PC-3 (cell line): ENCODE results near the gene AGPAT4.

ENCODE experiments used
- EZH2 ChIP-seq: fragments of 300-600 bp; sonication (generic); IDR thresholded peaks from one replicate; pipeline ENCODE4 v1.6.1; 2017; ENCODE audit warnings: antibody characterized with exemption, mild to moderate bottlenecking, low read length; ENCODE audit not compliant: unreplicated experiment
- EZH2phosphoT487 ChIP-seq: fragments of 300-600 bp; sonication (generic); IDR thresholded peaks from 2 replicates; pipeline ENCODE4 v1.6.1; 2018; ENCODE audit warnings: mild to moderate bottlenecking, antibody characterized with exemption, low read length, borderline replicate concordance
- TF ChIP-seq, protein P1 (sequence below): fragments of 300-600 bp; sonication (generic); conservative IDR thresholded peaks from 2 replicates; pipeline ENCODE4 v1.5.1; 2017; ENCODE audit warnings: antibody characterized with exemption, low read depth, mild to moderate bottlenecking, low read length

DNA sequence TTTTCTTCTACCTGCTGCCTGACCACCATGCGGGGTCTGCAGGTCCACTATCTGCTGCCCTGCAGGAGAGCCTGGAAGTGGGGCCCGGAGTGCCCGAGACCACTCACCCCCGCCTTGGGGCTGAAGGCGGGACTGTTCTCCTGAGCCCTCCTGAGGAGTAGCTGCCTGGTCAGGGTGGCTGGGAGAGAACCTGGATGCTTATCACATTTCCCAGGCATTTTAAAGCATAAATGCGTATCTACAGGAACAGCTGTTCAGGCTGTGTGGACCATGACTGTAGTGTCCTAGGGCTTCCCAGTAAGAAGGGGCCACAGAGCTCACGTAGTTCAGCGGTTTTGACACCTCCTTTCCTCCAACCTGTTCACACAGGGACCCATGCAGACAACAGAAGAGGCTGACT is 123.3 kb downstream of the AGPAT4 start:
- TF ChIP-seq, protein P1, sequence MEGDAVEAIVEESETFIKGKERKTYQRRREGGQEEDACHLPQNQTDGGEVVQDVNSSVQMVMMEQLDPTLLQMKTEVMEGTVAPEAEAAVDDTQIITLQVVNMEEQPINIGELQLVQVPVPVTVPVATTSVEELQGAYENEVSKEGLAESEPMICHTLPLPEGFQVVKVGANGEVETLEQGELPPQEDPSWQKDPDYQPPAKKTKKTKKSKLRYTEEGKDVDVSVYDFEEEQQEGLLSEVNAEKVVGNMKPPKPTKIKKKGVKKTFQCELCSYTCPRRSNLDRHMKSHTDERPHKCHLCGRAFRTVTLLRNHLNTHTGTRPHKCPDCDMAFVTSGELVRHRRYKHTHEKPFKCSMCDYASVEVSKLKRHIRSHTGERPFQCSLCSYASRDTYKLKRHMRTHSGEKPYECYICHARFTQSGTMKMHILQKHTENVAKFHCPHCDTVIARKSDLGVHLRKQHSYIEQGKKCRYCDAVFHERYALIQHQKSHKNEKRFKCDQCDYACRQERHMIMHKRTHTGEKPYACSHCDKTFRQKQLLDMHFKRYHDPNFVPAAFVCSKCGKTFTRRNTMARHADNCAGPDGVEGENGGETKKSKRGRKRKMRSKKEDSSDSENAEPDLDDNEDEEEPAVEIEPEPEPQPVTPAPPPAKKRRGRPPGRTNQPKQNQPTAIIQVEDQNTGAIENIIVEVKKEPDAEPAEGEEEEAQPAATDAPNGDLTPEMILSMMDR = no peak
- TF ChIP-seq EZH2 (no peak), EZH2phosphoT487 (no peak)
